ENCODE data around the gene SPON1. TPM values are rescaled to one million over a fixed set of nuclear protein-coding genes. Genes with fewer than 3 reads are reported as not detected.

SPON1 gene
- total RNA-seq, 1 experiment from 2014 or later, result 0.10 TPM

DNA sequence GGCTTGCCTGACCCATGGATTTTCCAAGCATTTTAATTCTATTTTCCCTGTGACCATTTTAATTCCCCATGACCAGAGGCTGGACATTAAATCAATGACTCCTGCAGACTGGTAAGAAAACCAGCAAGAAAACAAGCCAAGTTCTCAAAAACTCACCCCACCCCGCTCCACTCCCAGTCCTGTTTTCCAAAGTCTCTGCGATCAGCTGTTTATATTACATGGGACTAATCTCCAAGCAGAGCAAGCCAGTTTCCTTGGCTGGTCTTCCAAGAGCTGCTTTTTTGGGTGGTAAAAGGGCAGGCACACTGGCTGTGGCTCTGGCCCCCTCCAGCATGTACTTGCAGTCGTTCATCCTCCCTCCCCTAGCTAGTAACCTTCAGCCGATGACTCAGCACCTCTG, 298.5 kb downstream of the SPON1 start:
- no peak overlapping the region for H3K4me3 ChIP-seq (ENCODE audit: low read depth in 2 of 2, low read length in 2 of 2)
- no peaks in the 10 kb centered on the region for H3K36me3 ChIP-seq (ENCODE audit: control insufficient read depth, insufficient read depth, low read length)
- intact Hi-C loops (cut with micrococcal nuclease; ENCODE audit: unreplicated experiment), result no loop called here
- ChIA-PET POLR2A (no interaction called here), CTCF (no interaction called here)
- in situ Hi-C loops (cut with HindIII; ENCODE audit: low pct_unique_long_range_greater_than_20kb, low sequenced_read_pairs), result no loop called here
- H3K4me1 ChIP-seq (ENCODE audit: control insufficient read depth, insufficient read depth, low read length), result no peaks in the 10 kb centered on the region
- no peaks in the 10 kb centered on the region for H3K27me3 ChIP-seq (ENCODE audit: control insufficient read depth, insufficient read depth, low read length)
- TF ChIP-seq, protein P1, sequence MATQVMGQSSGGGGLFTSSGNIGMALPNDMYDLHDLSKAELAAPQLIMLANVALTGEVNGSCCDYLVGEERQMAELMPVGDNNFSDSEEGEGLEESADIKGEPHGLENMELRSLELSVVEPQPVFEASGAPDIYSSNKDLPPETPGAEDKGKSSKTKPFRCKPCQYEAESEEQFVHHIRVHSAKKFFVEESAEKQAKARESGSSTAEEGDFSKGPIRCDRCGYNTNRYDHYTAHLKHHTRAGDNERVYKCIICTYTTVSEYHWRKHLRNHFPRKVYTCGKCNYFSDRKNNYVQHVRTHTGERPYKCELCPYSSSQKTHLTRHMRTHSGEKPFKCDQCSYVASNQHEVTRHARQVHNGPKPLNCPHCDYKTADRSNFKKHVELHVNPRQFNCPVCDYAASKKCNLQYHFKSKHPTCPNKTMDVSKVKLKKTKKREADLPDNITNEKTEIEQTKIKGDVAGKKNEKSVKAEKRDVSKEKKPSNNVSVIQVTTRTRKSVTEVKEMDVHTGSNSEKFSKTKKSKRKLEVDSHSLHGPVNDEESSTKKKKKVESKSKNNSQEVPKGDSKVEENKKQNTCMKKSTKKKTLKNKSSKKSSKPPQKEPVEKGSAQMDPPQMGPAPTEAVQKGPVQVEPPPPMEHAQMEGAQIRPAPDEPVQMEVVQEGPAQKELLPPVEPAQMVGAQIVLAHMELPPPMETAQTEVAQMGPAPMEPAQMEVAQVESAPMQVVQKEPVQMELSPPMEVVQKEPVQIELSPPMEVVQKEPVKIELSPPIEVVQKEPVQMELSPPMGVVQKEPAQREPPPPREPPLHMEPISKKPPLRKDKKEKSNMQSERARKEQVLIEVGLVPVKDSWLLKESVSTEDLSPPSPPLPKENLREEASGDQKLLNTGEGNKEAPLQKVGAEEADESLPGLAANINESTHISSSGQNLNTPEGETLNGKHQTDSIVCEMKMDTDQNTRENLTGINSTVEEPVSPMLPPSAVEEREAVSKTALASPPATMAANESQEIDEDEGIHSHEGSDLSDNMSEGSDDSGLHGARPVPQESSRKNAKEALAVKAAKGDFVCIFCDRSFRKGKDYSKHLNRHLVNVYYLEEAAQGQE (IDR thresholded peaks at IDR 0.05; ENCODE audit: insufficient read depth in 1 of 2, low read depth in 2 of 2, low read length in 1 of 2), result no peak
- TF ChIP-seq, protein P2, sequence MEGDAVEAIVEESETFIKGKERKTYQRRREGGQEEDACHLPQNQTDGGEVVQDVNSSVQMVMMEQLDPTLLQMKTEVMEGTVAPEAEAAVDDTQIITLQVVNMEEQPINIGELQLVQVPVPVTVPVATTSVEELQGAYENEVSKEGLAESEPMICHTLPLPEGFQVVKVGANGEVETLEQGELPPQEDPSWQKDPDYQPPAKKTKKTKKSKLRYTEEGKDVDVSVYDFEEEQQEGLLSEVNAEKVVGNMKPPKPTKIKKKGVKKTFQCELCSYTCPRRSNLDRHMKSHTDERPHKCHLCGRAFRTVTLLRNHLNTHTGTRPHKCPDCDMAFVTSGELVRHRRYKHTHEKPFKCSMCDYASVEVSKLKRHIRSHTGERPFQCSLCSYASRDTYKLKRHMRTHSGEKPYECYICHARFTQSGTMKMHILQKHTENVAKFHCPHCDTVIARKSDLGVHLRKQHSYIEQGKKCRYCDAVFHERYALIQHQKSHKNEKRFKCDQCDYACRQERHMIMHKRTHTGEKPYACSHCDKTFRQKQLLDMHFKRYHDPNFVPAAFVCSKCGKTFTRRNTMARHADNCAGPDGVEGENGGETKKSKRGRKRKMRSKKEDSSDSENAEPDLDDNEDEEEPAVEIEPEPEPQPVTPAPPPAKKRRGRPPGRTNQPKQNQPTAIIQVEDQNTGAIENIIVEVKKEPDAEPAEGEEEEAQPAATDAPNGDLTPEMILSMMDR (IDR thresholded peaks at IDR 0.05), result no peak
- no peak for TF ChIP-seq POLR2AphosphoS5 (IDR thresholded peaks at IDR 0.05; ENCODE audit: low read depth, low read length)
- TF ChIP-seq SIN3A (IDR thresholded peaks at IDR 0.05; ENCODE audit: borderline replicate concordance, insufficient read depth, low read depth, low read length), result no peak
- no peak for TF ChIP-seq TCF7L2 (IDR thresholded peaks at IDR 0.05; ENCODE audit: low read depth, low read length)
- H3K9me3 ChIP-seq (ENCODE audit: control insufficient read depth, insufficient read depth, low read depth, low read length), result no peaks in the 10 kb centered on the region
- ATAC-seq (no peak), DNase-seq (ENCODE audit: low read depth, low spot score) (no peak)
- no peak overlapping the region for H3K27ac ChIP-seq (ENCODE audit: low read length)
- no TSS peak for BruUV-seq (replicated peaks)

DNA sequence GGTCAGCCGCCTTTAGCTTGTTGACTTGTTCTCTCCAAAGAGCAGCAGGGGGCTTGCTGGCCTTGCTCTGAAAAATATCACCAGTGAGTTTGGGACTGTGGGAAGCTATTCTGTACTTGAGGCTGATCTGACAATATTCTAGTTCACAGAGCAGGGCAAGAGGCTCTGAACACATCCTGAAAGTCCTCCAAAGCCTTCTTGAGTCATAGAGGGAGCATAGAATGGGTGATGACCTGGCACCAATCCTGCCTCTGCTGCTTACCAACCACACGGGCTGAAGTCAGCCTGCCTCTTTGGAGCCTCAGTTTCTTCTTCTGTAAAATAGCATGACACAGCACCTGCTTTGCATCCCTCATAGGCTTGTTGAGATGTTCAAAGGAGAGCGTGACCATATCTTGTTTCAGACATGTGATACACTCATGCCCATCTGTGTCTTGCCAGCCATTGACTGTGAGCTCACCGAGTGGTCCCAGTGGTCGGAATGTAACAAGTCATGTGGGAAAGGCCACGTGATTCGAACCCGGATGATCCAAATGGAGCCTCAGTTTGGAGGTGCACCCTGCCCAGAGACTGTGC, 299.8 kb downstream of the SPON1 start:
- Histone ChIP-seq H3K36me3 (ENCODE audit: control insufficient read depth, insufficient read depth, low read length) (no peaks in the 10 kb centered on the region), H3K9me3 (ENCODE audit: control insufficient read depth, insufficient read depth, low read depth, low read length) (no peaks in the 10 kb centered on the region), H3K4me1 (ENCODE audit: control insufficient read depth, insufficient read depth, low read length) (no peaks in the 10 kb centered on the region), H3K27ac (ENCODE audit: low read length) (no peak overlapping the region), H3K27me3 (ENCODE audit: control insufficient read depth, insufficient read depth, low read length) (no peaks in the 10 kb centered on the region), H3K4me3 (ENCODE audit: low read depth in 2 of 2, low read length in 2 of 2) (no peak overlapping the region)
- ATAC-seq (no peak), DNase-seq (ENCODE audit: low read depth, low spot score) (no peak)
- ChIA-PET POLR2A (interaction anchor here (0.6 kb wide), 2 partner anchors 12 to 592 kb away, joined by 3 read pairs; no protein-coding TSS in a partner anchor), CTCF (no interaction called here)
- in situ Hi-C loops (cut with HindIII; ENCODE audit: low pct_unique_long_range_greater_than_20kb, low sequenced_read_pairs) (no loop called here), intact Hi-C loops (cut with micrococcal nuclease; ENCODE audit: unreplicated experiment) (no loop called here)
- TF ChIP-seq POLR2AphosphoS5 (IDR thresholded peaks at IDR 0.05; ENCODE audit: low read depth, low read length) (no peak), TCF7L2 (IDR thresholded peaks at IDR 0.05; ENCODE audit: low read depth, low read length) (no peak), SIN3A (IDR thresholded peaks at IDR 0.05; ENCODE audit: borderline replicate concordance, insufficient read depth, low read depth, low read length) (no peak)
- TF ChIP-seq, protein P1 (IDR thresholded peaks at IDR 0.05; ENCODE audit: insufficient read depth in 1 of 2, low read depth in 2 of 2, low read length in 1 of 2), result no peak
- TF ChIP-seq, protein P2 (IDR thresholded peaks at IDR 0.05), result no peak
- no TSS peak for BruUV-seq (replicated peaks)
